Epithelial cell of esophagus (primary cell): ENCODE results near the gene SIL1.
"Not testable (repeated sequence)": the region's sequence is repeated elsewhere in the genome, so short reads cannot be mapped to it uniquely, and the experiment has no call there.

Experiments
- DNase-seq: peaks from one replicate; pipeline ENCODE4 v3.0.0; 2010; ENCODE audit warnings: low read depth
- H3K4me3 ChIP-seq: 2 replicates; pipeline ENCODE4 v1.5.1; 2011; ENCODE audit warnings: mild to moderate bottlenecking, low read length, control low read depth
- CTCF ChIP-seq: IDR thresholded peaks from 2 replicates; pipeline ENCODE4 v1.5.1; 2011; ENCODE audit warnings: low read depth, mild to moderate bottlenecking, low read length, control low read depth, inconsistent platforms; ENCODE audit not compliant: insufficient read depth; ENCODE audit errors: missing control alignments

Gene SIL1

GRCh38 chr5:139232147-139232724 is 34.1 kb upstream of the SIL1 start:
- no peak for TF ChIP-seq CTCF
- peak; percentile 99 for DNase-seq
- H3K4me3 ChIP-seq = no peak overlapping the region

GRCh38 chr5:139228201-139228803 is 30.1 kb upstream of the SIL1 start:
- DNase-seq = no peak
- H3K4me3 ChIP-seq = no peak overlapping the region
- TF ChIP-seq CTCF = no peak

- H3K4me3 ChIP-seq = no peak overlapping the region
- TF ChIP-seq CTCF = no peak
- DNase-seq = no peak
These were observed 28.0 kb upstream of the SIL1 start for GRCh38 chr5:139226131-139226530.

- no peak for DNase-seq
- no peak overlapping the region for H3K4me3 ChIP-seq
- no peak for TF ChIP-seq CTCF
These were observed 25.3 kb upstream of the SIL1 start for GRCh38 chr5:139223481-139223880.

- no peak for TF ChIP-seq CTCF
- DNase-seq = peak; percentile 25
These were observed 24.2 kb upstream of the SIL1 start for GRCh38 chr5:139222346-139222745.

GRCh38 chr5:139218038-139218437 is 19.9 kb upstream of the SIL1 start:
- DNase-seq, H3K4me3 ChIP-seq: not testable (repeated sequence)

More at GRCh38 chr5:139222346-139222745, 24.2 kb upstream of the SIL1 start:
- no peak overlapping the region for H3K4me3 ChIP-seq

- no peak for TF ChIP-seq CTCF
- H3K4me3 ChIP-seq = no peak overlapping the region
- no peak for DNase-seq
These were observed 17.2 kb upstream of the SIL1 start for GRCh38 chr5:139215107-139215975.
